Stimulated activated CD4-positive, alpha-beta T cell treated with anti-CD3 and anti-CD28 coated beads, Interleukin-1b, Interleukin-23, amount 100 ng/mL, for 24 hours (primary cell): ENCODE measurements around the gene CABP4.

ENCODE experiments used
- DNase-seq, 4 experiments: peaks; one replicate each; pipeline ENCODE4 v3.0.0-alpha.2; 2020; ENCODE audit warnings: low read depth in 4 of 4, low spot score in 1 of 4

Gene CABP4

GRCh38 chr11:67482275-67482826, 27.2 kb downstream of the CABP4 start:
- no peak for DNase-seq

GRCh38 chr11:67482827-67483798, 28.0 kb downstream of the CABP4 start, which contains the start of gene AIP:
AIP (plus strand) TSS chr11:67483026; CDS start chr11:67483159, 133 bp downstream.
- peak; percentile 86 to 97 (median 94) for DNase-seq

GRCh38 chr11:67483831-67484665, 28.9 kb downstream of the CABP4 start:
- peak in 2 of 4 experiments; percentile 20 to 29 for DNase-seq

GRCh38 chr11:67484847-67485311, 29.7 kb downstream of the CABP4 start:
- DNase-seq: peak in 2 of 4 experiments; percentile 60 to 71

- DNase-seq: peak in 1 of 4 experiments; percentile 56
These were observed 30.8 kb downstream of the CABP4 start for GRCh38 chr11:67485873-67486361.

GRCh38 chr11:67486481-67487195, 31.5 kb downstream of the CABP4 start:
- peak in 1 of 4 experiments; percentile 49 for DNase-seq

- DNase-seq: no peak
These were observed 34.2 kb downstream of the CABP4 start for GRCh38 chr11:67489203-67489884.

GRCh38 chr11:67489885-67490726, 35.0 kb downstream of the CABP4 start:
- DNase-seq: no peak

- DNase-seq: no peak
These were observed 35.5 kb downstream of the CABP4 start for GRCh38 chr11:67490727-67491065.

- DNase-seq: no peak
These were observed 36.3 kb downstream of the CABP4 start for GRCh38 chr11:67491276-67492068.

GRCh38 chr11:67492069-67492727, 37.0 kb downstream of the CABP4 start:
- no peak for DNase-seq

- DNase-seq: peak in 1 of 4 experiments; percentile 29
These were observed 37.8 kb downstream of the CABP4 start for GRCh38 chr11:67492801-67493547.

GRCh38 chr11:67493548-67494370, 38.6 kb downstream of the CABP4 start:
- DNase-seq: no peak

- no peak for DNase-seq
These were observed 39.4 kb downstream of the CABP4 start for GRCh38 chr11:67494371-67495233.
